HCEC 1CT (cell line): ENCODE data around the gene VIT.
A peak's percentile ranks its signal among the peaks of the same experiment; 100 is the strongest.
"Not testable (repeated sequence)": the region's sequence is repeated elsewhere in the genome, so short reads cannot be mapped to it uniquely, and the experiment has no call there.

Experiments
- DNase-seq: peaks from one replicate; pipeline ENCODE4 v3.0.0-alpha.2; 2017

The VIT gene

DNA sequence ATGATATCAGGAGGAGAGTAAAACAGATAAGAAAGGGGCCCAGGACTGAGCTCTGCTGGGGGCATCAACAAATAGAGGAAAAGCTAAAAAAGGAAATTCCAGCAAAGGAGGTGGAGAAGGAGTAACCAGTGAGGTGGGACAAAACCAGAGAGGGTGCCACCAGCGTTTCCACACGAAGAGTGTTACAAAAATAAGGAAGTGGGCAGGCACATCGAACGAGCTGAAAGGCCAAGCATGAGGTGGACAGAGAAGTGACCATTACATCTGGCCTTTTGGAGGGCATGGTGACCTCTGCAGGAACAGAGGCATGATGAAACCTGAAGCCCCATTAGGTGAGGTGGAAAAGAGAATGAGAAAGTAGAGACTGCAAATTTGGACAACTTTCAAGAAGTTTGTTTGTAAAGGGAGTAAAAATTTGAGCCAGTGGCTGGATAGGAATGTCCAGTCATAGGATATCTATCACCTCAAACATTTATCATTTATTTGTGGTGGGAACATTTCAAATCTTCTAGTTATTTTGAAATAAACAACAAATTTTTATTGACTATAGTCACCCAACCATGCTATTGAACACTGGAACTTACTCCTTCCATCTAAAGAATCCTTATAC lies 18.4 kb upstream of the VIT start:
- DNase-seq: peak; percentile 71

GRCh38 chr2:36678856-36679255 lies 17.7 kb upstream of the VIT start:
- DNase-seq: no peak

DNA sequence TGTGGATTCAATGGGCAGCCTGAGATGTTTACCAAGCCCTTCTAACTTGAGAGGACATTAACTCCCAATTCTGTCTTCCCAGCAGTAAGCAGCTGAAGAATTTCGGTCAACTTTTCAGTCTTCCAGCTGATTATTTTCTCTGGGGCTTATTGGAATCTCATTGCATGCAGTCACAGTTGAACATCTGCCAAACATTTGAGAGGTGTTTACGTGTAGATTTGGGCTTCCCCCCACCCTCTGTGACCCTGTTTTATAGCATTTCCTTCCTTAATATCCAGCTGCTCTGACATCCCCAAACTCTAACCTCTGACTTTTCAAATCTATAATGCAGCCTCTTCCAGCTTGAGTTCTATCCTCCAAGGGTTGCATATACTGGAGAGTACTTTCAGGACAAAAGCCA lies 16.5 kb upstream of the VIT start:
- peak; percentile 49 for DNase-seq

DNA sequence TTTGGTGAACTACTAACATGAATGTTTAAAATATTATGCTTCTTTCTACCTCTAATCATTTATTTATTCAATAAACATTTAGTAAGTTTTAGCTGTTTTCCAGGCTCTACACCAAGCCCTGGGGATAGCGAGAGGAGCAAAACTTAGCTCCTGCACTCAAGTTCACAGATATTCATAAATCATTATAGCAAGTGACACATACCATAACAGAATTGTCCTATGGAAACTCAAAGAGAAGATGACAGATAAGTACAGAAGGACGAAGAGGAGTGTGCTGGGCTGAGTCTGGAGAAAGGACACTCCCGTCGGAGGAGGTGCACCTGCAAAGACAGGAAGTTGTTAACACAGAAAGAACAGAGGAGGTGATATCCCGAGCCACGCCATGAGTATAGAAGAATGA lies 13.9 kb upstream of the VIT start:
- DNase-seq: no peak

DNA sequence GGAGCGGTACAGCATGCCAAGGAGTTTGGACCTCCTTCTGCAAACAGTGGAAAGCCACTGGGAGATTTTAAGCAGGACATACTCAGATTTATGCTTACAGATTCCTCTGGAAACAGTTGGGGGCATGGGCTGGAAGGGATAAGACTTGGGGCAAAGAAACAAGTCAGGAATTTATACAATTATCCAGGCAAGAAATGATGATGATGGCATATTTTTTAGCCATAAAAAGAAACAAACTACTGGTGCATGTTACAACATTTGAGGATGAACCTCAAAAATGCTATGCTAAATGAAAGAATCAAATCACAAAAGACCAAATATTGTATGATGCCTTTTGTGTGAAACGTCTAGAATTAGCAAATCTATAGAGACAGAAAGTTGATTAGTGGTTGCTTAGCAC lies 13.5 kb upstream of the VIT start:
- DNase-seq: no peak

GRCh38 chr2:36688291-36688690 lies 8.2 kb upstream of the VIT start:
- not testable (repeated sequence) for DNase-seq

- not testable (repeated sequence) for DNase-seq
These were observed 7.5 kb upstream of the VIT start for GRCh38 chr2:36689013-36689412.

GRCh38 chr2:36692121-36692520 lies 4.4 kb upstream of the VIT start:
- DNase-seq: no peak

DNA sequence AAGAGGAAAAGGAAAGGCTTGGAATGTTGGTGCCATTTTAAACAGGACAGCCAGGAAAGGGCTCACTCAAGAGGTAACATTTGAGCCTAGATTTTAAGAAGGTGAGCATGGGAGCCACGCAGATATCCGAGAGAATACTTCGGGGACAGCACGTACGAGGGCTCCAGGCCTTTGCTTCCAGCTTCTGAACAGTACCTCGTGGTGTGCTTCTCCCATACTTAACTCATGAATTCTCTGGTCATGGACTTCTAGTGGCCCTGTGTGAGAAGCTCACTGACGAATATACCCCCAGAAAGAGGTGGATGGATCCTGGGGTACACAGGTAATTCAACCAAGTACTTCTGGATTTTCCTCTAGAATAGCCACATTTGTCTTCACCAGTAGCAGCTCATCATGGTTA lies 2.7 kb upstream of the VIT start:
- no peak for DNase-seq

DNA sequence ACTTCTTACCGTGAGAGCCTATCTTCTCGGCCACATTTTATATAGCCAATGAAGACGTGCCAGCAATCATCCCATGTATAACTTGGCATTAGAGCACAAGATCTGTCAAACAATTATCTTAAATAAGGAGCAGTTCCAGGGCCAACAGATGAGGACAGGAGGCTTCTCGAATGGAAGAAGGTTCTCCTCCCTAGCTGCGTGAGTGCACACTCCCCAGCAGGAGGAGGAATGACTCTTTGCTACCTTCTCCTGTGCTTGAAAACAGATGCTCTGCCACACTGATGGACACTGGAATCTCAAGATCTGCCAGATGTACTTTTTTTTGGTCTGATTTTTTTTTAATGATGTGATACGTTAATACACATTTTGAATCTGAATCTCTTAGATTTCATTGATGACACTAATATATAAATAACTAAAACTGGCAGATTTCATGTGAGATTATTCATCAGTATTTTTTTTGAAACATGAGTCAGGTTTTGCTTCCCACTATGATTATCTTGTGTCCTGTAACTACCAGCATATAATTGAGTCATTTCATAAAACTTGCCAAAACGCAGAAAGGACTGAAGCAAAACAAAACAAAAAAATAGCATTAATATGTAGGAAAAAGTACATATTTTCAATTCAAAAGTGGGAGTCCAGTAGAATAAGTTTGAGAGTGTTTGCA lies 626 bp upstream of the VIT start:
- peak; percentile 74 for DNase-seq

- no peak for DNase-seq
These were observed 1.0 kb downstream of the VIT start for GRCh38 chr2:36697424-36698066.

DNA sequence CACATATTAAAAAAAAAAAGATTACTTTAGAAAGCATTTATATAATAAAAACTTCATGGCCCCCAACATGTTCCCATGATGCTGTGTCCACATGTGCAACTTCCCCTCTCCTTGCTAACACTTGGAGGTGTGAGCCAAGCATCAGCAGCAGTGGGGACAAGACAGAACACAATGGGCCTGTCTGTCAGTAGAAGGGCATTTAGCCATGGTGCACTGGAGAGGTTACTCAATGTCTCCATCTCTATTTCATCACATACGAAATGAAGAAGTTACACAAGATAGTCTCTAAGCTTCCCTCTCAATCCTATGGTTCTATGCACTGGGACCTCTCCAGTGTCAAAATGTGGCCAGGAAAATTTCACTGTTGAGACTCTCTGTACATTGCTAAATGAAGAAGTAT lies 2.5 kb downstream of the VIT start:
- DNase-seq: no peak

DNA sequence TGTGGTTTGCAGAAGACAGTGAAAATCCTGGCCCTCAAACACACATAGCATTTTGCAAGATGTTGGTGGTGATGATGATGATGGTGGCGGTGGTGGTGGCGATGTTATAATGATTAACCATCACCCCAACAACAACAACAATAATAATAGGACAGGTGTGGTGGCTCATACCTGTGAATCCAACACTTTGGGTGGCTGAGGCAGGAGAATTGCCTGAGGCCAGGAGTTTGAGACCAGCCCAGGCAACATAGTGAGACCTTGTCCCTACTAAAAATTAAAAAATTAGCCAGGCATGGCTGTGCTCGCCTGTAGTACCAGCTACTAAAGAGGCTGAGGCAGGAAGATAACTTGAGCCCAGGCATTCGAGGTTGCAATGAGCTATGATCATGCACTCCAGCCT lies 3.8 kb downstream of the VIT start:
- no peak for DNase-seq

- no peak for DNase-seq
These were observed 4.9 kb downstream of the VIT start for GRCh38 chr2:36701391-36701795.

DNA sequence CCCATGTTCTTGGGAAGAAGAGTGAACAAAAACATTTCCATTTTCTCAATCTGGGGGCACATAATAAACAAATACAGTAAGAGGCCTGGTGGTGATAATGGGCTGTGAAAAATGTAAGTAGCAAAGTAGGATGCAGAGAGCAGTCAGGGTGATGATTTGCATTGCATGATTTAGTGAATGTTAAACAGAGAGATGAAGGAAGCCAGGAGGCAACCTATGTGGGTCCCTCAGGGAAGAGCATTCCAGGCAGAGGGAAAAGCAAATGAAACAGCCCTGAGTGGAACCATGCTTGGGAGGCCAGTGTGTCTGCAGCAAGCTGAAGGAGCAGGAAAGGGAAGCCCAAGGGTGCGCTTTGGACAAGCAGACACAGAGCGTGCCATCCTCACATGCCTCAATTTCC lies 5.4 kb downstream of the VIT start:
- DNase-seq: no peak

GRCh38 chr2:36702781-36703180 lies 6.3 kb downstream of the VIT start:
- no peak for DNase-seq

- DNase-seq: no peak
These were observed 8.1 kb downstream of the VIT start for GRCh38 chr2:36704475-36705150.

- DNase-seq: no peak
These were observed 9.0 kb downstream of the VIT start for GRCh38 chr2:36705326-36706020.

GRCh38 chr2:36706021-36706876 lies 9.7 kb downstream of the VIT start:
- no peak for DNase-seq

DNA sequence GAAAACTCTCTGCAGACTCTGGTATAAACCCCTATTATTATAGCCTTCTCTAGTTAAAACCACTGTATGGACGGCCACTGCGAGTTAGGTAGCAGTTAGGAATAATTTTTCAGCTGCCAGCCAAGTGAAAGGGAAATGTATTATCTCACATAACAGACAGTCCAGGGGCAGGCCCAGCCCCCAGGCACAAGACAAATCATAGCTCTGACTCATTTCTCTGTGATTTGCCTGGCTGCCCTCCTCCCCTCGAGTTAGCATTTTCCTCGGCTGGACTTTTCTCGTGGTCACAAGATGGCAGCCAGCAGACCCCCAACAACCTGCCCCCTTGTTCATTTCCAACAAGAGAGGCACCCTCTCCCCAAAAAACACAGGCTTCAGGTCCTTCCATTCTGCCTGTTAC lies 10.5 kb downstream of the VIT start:
- DNase-seq: peak; percentile 71

DNA sequence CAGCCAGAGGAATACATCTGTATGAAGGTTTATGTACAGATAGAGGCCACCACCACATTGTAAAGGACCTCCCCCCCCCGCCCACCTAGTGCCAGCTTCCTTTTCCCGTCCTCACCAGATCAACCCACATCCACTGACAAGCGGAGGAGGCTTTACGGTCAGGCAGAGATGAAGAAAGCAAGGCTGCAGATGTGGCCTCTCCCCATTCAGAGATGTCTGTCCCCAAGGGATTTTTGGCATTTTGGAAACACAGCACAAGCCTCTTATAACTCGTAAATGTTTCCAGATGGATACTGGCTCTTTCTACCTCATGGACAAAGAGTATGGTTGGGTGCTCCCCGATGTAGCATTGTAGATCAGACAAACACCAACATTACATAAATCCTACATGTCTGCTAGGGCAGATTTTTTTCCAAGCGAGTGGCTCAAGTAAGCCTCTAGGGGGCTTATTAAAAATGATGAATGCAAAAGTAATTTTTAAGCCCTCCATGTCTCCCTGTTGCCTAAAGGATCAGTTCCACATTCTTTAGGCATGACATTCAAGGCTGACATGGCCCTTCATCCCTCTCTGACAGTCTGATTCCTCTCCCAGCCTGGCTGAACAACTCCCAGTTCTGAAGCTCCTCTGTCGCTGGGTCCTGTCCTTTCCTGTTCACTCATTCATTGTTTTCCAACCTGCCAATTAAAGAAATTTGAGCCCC lies 11.7 kb downstream of the VIT start:
- peak; percentile 64 for DNase-seq
